ENCODE results near the gene MINDY3. TPM values are rescaled to one million over a fixed set of nuclear protein-coding genes. Genes with fewer than 3 reads are reported as not detected.

MINDY3 gene
- total RNA-seq, 2 donors from 2014 or later: 32.4 to 47.8 TPM

DNA sequence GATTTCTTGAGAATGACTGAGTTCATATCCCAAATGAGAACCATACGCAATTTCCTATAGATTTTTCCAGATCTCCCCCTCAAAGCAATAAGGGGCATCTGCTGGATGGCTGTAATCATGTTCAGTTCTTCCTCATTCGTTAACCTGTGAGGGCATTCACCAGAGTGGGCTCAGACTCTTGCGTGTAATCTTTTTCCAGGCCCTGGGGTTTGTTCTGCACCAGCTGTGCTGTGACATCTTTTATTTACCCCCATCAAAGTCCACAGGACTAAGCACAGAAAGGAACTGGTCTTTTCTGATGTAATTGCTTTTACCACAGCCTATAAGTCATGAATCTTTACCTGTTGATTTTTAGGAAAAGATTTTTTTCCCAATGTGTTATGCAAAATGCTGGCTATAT is 112.7 kb downstream of the MINDY3 start:
- intact Hi-C loops (cut with DNase I): no loop called here
- DNase-seq (ENCODE audit: low spot score): no peak

GRCh38 chr10:15745751-15746150 is 114.6 kb downstream of the MINDY3 start:
- intact Hi-C loops (cut with DNase I): no loop called here
- DNase-seq (ENCODE audit: low spot score): no peak

- DNase-seq (ENCODE audit: low spot score): no peak
- intact Hi-C loops (cut with DNase I): no loop called here
These were observed 116.0 kb downstream of the MINDY3 start for GRCh38 chr10:15744217-15744865.

DNA sequence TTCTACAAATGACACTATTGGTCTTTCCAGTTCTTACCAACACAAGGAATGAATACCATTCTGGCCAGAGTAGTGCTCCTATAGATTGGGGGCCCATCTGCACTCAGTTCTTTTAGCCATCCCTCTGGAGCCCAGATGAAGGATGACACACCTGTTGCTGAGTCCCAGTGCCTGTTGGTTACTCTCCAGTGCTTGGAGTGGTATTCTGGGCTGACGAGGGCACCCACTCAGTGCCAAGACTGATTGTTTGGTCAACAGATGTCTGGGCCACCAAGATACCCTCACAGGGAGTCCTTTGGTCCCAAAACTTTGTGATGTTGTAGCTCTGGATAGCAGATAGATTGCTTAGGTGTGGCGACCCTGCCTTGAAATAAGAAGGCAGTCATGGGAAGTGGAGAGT is 116.9 kb downstream of the MINDY3 start:
- intact Hi-C loops (cut with DNase I): no loop called here

DNA sequence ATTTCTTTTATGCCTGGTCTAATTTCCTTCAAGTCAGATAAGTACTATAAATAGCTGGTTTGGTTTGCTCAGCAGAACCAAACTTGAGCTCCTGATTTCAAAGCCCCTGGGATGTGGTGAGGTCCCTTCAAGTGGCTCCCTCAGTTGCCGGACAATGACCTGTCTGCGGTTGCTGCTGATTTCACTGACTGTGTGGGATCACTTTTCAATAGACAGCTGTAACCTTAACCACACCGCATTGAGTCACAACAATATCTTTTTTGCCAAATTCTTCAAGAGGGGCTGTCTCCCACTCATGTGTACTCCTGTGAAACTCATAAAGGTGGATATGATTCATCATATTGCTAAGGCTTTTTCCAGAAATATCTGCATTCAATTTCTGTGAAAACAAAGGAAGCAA is 117.5 kb downstream of the MINDY3 start:
- DNase-seq (ENCODE audit: low spot score): no peak
- intact Hi-C loops (cut with DNase I): no loop called here

More for the DNA sequence above, 116.9 kb downstream of the MINDY3 start:
- DNase-seq (ENCODE audit: low spot score): no peak

DNA sequence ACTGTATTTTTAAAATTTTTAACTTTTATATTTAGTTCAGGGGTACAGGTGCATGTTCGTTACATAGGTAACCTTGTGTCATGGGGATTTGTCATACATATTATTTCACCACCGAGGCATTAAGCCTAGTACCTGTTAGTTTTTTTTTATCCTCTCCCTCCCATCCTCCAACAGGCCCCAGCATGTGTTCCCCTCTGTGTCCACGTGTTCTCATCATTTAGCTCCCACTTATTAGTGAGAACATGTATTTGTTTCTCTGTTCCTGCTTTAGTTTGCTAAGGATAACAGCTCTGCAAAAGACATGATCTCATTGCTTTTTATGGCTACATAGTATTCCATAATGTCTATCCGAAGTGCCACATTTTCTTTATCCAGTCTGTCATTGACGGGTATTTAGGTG is 118.2 kb downstream of the MINDY3 start:
- intact Hi-C loops (cut with DNase I): no loop called here

DNA sequence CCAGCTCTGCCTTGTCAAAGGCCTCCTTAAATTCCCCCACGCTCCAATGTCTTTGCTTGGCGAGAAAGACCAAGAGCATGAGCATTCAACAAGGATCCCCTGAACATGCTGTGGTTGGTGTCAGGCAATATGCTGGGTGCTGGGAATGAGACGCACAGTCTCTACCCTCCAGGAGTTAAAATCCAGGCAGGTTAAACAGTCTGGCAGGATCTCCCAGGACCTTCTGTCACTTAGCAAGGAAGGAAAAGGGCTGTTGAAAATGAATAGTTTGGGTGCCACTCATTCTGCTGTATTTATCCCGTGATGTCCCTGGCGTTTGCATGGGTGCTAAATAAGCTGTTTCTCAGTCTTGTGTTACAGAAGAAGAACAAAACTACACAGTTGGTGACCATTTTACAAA is 118.7 kb downstream of the MINDY3 start:
- intact Hi-C loops (cut with DNase I): no loop called here
- no peak for DNase-seq (ENCODE audit: low spot score)

More for the DNA sequence above, 118.2 kb downstream of the MINDY3 start:
- DNase-seq (ENCODE audit: low spot score): no peak

GRCh38 chr10:15740261-15740660 is 120.0 kb downstream of the MINDY3 start:
- intact Hi-C loops (cut with DNase I): no loop called here
- no peak for DNase-seq (ENCODE audit: low spot score)

GRCh38 chr10:15739254-15739970 is 120.9 kb downstream of the MINDY3 start:
- no peak for DNase-seq (ENCODE audit: low spot score)
- intact Hi-C loops (cut with DNase I): loop anchor here in 1 of 2 donors (5.0 kb wide), 1 partner anchor 43 kb away; no protein-coding TSS in a partner anchor

DNA sequence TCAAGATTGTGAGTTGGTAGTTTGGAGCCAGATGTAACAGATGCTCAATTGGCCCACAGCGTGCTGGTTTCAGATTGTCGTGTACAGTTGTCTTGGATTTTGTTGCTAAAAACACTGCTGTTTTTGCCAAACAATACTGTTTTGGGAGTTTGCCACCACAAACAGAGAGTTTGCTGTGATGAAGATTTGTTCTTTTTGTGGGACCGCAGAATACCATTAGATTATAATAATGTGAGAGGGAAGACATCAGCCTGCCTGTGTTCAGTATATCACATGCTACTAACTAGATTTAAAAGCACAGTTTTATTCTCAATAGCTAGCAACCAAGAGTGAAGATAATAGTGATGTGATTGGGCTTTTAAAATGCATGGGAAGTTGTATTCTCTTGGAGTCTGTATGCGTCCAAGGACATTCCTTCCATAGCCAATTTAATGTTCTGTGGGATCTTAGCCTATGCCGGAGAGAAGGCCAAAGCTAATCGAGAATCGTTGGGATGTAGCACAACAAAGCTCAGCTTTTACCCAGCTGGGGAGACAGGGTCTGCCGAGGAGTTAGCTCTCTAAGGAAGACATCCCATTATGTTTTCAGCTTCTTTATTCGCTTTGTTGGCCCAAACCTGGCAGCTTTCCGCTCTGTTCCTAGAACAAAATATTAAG is 121.9 kb downstream of the MINDY3 start:
- no peak for DNase-seq (ENCODE audit: low spot score)
- intact Hi-C loops (cut with DNase I): loop anchor here in 1 of 2 donors (5.0 kb wide), 1 partner anchor 44 kb away; no protein-coding TSS in a partner anchor

GRCh38 chr10:15737656-15738055 is 122.7 kb downstream of the MINDY3 start:
- intact Hi-C loops (cut with DNase I): loop anchor here in 1 of 2 donors (5.0 kb wide), 1 partner anchor 45 kb away; no protein-coding TSS in a partner anchor
- DNase-seq (ENCODE audit: low spot score): no peak

- no peak for DNase-seq (ENCODE audit: low spot score)
- intact Hi-C loops (cut with DNase I): loop anchor here in 1 of 2 donors (5.0 kb wide), 1 partner anchor 47 kb away; no protein-coding TSS in a partner anchor
These were observed 124.5 kb downstream of the MINDY3 start for GRCh38 chr10:15735763-15736162.

DNA sequence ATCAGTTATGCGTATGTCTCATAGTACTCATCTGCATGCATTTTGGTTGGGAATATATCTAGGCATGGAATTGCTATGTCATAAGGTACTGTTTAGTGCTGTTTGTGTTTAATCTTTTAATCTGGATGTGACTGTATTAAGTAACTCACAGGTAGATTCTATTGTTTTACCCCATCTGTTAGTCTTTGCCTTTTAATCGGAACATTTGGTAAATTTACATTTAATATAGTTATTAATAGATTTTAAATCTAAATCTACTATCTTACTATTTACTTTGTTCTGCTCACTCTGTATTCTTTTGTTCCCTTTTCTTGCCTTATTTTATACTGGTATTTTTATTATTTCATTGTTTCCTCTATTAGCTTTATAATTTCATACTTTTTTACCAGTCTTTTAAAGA is 130.0 kb downstream of the MINDY3 start:
- intact Hi-C loops (cut with DNase I): no loop called here
- no peak for DNase-seq (ENCODE audit: low spot score)

GRCh38 chr10:15729890-15730289 is 130.4 kb downstream of the MINDY3 start:
- intact Hi-C loops (cut with DNase I): loop anchor here (10.0 kb wide), 2 partner anchors 95 to 295 kb away; no protein-coding TSS in a partner anchor
- DNase-seq (ENCODE audit: low spot score): no peak

Other genes starting within 250 kb of the MINDY3 start
- gene ITGA8, start 140.6 kb downstream of the MINDY3 start, total RNA-seq: 100 to 1,000 TPM; 221 to 227 TPM

All from posterior vena cava (tissue), 2 donors.